MV-4-11 (cell line): ENCODE measurements around the gene PMP22.
"Not testable (repeated sequence)": the region's sequence is repeated elsewhere in the genome, so short reads cannot be mapped to it uniquely, and the experiment has no call there.

Source experiments
- DNase-seq: peaks from one replicate; lab custom pipeline; 2025; lab: John Stamatoyannopoulos, UW

PMP22 gene

GRCh38 chr17:15255713-15256454 is 9.2 kb downstream of the PMP22 start:
- DNase-seq: no peak

- peak; percentile 61 for DNase-seq
These were observed 14.8 kb downstream of the PMP22 start for GRCh38 chr17:15250135-15250860.

GRCh38 chr17:15249487-15249886 is 15.6 kb downstream of the PMP22 start:
- peak; percentile 85 for DNase-seq

GRCh38 chr17:15247891-15248529 is 17.1 kb downstream of the PMP22 start:
- no peak for DNase-seq

- no peak for DNase-seq
These were observed 20.1 kb downstream of the PMP22 start for GRCh38 chr17:15245054-15245453.

GRCh38 chr17:15240644-15241043 is 24.5 kb downstream of the PMP22 start:
- DNase-seq: no peak

- DNase-seq: peak; percentile 22
These were observed 25.6 kb downstream of the PMP22 start for GRCh38 chr17:15239491-15239890.

GRCh38 chr17:15238676-15239422 is 26.3 kb downstream of the PMP22 start:
- DNase-seq: no peak

GRCh38 chr17:15238057-15238456 is 27.1 kb downstream of the PMP22 start:
- peak; percentile 98 for DNase-seq

- peak; percentile 33 for DNase-seq
These were observed 28.1 kb downstream of the PMP22 start for GRCh38 chr17:15237106-15237425.

- peak; percentile 96 for DNase-seq
These were observed 28.6 kb downstream of the PMP22 start for GRCh38 chr17:15236281-15237105.

GRCh38 chr17:15233971-15234370 is 31.2 kb downstream of the PMP22 start:
- DNase-seq: no peak

- DNase-seq: peak; percentile 68
These were observed 31.9 kb downstream of the PMP22 start for GRCh38 chr17:15233022-15233805.

GRCh38 chr17:15232517-15232915 is 32.6 kb downstream of the PMP22 start:
- no peak for DNase-seq

GRCh38 chr17:15231851-15232516 is 33.1 kb downstream of the PMP22 start:
- DNase-seq: no peak

- no peak for DNase-seq
These were observed 34.3 kb downstream of the PMP22 start for GRCh38 chr17:15230866-15231265.

- not testable (repeated sequence) for DNase-seq
These were observed 43.3 kb downstream of the PMP22 start for GRCh38 chr17:15221827-15222226.

- DNase-seq: no peak
These were observed 44.3 kb downstream of the PMP22 start for GRCh38 chr17:15220785-15221184.

GRCh38 chr17:15216481-15216880 is 48.6 kb downstream of the PMP22 start:
- DNase-seq: no peak
